ENCODE results near the gene NYAP2. TPM values are rescaled to one million over a fixed set of nuclear protein-coding genes. Genes with fewer than 3 reads are reported as not detected.

The NYAP2 gene
- total RNA-seq, 1 experiment from 2014 or later = not detected

DNA sequence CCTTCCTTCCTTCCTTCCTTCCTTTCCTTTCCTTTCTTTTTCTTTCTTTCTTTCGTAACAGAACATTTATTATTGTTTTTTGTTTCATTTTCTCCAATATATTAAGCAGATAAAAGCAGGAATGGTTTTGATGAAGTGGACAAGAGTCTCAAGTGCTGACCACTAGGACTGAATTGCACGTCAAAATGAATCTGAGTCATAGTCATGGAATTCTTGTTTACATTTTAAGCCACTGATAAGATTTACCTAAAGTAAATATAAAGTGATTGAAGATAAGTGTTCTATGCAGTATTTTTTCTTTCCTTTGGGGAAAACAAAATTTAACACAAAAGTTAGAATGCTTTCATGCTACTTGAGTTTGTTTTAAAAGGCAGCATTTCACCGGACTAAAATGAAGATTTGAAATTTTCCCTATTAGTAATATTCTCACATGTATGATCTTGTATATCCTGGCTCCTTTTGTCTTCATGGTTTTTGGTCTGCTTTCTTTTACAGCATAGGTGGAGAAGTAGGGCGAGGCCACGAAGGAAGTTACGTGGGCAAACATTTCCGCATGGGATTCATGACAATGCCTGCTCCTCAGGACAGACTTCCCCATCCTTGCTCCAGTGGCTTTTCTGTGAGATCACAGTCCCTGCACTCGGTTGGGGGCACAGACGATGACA is 113.5 kb downstream of the NYAP2 start:
- ChIA-PET POLR2A (no interaction called here), RAD21 (ENCODE audit: low non-redundant PET in 1 of 2, low total read pairs in 2 of 2, uncharacterized antibody in 2 of 2, unreplicated experiment in 2 of 2) (no interaction called here), CTCF (no interaction called here)
- no peaks in the 10 kb centered on the region for H3K9me2 ChIP-seq (ENCODE audit: insufficient read depth)
- H3K27me3 ChIP-seq (ENCODE audit: insufficient read depth, low read length) = no peaks in the 10 kb centered on the region
- H3K9ac ChIP-seq (ENCODE audit: low read length) = no peak overlapping the region
- no peaks in the 10 kb centered on the region for H4K20me1 ChIP-seq (ENCODE audit: insufficient read depth)
- intact Hi-C loops (cut with micrococcal nuclease) = no loop called here
- no peaks in the 10 kb centered on the region for H3K79me2 ChIP-seq (ENCODE audit: insufficient read depth, low read length)
- DNase-seq (ENCODE audit: low read depth, low spot score) = no peak
- H3K4me1 ChIP-seq (ENCODE audit: control insufficient read depth in 1 of 2, insufficient read depth in 2 of 2, low read length in 2 of 2) = 0 out of 4 replicates have a peak, but pooled peaks cover 0 to 3% of the 10 kb centered on the region in 2 experiments
- no peak for ATAC-seq
- H2AFZ ChIP-seq (ENCODE audit: low read depth, low read length, poor library complexity, severe bottlenecking) = no peak overlapping the region
- no TSS peak for BruUV-seq (replicated peaks)
- H3K4me2 ChIP-seq (ENCODE audit: low read length) = no peak overlapping the region
- H3K4me3 ChIP-seq (replicated peaks in 1 of 2; ENCODE audit: low read depth in 1 of 2, low read length in 2 of 2) = no peak overlapping the region
- H3K27ac ChIP-seq (ENCODE audit: low read depth, low read length) = no peak overlapping the region
- no peak for TF ChIP-seq SIN3A (IDR thresholded peaks at IDR 0.05; ENCODE audit: low read depth)
- TF ChIP-seq, protein P1, sequence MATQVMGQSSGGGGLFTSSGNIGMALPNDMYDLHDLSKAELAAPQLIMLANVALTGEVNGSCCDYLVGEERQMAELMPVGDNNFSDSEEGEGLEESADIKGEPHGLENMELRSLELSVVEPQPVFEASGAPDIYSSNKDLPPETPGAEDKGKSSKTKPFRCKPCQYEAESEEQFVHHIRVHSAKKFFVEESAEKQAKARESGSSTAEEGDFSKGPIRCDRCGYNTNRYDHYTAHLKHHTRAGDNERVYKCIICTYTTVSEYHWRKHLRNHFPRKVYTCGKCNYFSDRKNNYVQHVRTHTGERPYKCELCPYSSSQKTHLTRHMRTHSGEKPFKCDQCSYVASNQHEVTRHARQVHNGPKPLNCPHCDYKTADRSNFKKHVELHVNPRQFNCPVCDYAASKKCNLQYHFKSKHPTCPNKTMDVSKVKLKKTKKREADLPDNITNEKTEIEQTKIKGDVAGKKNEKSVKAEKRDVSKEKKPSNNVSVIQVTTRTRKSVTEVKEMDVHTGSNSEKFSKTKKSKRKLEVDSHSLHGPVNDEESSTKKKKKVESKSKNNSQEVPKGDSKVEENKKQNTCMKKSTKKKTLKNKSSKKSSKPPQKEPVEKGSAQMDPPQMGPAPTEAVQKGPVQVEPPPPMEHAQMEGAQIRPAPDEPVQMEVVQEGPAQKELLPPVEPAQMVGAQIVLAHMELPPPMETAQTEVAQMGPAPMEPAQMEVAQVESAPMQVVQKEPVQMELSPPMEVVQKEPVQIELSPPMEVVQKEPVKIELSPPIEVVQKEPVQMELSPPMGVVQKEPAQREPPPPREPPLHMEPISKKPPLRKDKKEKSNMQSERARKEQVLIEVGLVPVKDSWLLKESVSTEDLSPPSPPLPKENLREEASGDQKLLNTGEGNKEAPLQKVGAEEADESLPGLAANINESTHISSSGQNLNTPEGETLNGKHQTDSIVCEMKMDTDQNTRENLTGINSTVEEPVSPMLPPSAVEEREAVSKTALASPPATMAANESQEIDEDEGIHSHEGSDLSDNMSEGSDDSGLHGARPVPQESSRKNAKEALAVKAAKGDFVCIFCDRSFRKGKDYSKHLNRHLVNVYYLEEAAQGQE (IDR thresholded peaks at IDR 0.05; ENCODE audit: low read depth) = no peak
- no peak for TF ChIP-seq CBX3 (IDR thresholded peaks at IDR 0.05; ENCODE audit: low read depth)
- no peak for TF ChIP-seq EZH2 (IDR thresholded peaks at IDR 0.05)
- no peak for TF ChIP-seq ATF3 (IDR thresholded peaks at IDR 0.05)
- no peak for TF ChIP-seq FOSL1 (IDR thresholded peaks at IDR 0.05; ENCODE audit: low read depth)
- no peak for TF ChIP-seq SRF (IDR thresholded peaks at IDR 0.05; ENCODE audit: low read depth)
- no peak for TF ChIP-seq POLR2A (IDR thresholded peaks at IDR 0.05; ENCODE audit: borderline replicate concordance, extremely low read depth, insufficient read depth, insufficient read length)
- no peak for TF ChIP-seq CTCF (IDR thresholded peaks at IDR 0.05 in 2 of 3, conservative IDR thresholded peaks at IDR 0.05 in 1 of 3; ENCODE audit: borderline replicate concordance in 1 of 3, insufficient read depth in 1 of 3, low read depth in 2 of 3, low read length in 2 of 3)
- TF ChIP-seq ZFX (IDR thresholded peaks at IDR 0.05) = no peak
- H3K9me3 ChIP-seq (ENCODE audit: control insufficient read depth in 1 of 2, insufficient read depth in 1 of 2, low read depth in 1 of 2, low read length in 2 of 2) = no peaks in the 10 kb centered on the region
- H3K36me3 ChIP-seq (ENCODE audit: control insufficient read depth in 1 of 2, insufficient read depth in 2 of 2, low read length in 2 of 2) = no peaks in the 10 kb centered on the region

Data from HCT116 (cell line).